ENCODE data around the gene C16orf87. TPM values are rescaled to one million over a fixed set of nuclear protein-coding genes. Genes with fewer than 3 reads are reported as not detected.
A peak's percentile ranks its signal among the peaks of the same experiment; 100 is the strongest.

Gene C16orf87
- total RNA-seq, 1 donor from 2014 or later = 5.3 TPM

DNA sequence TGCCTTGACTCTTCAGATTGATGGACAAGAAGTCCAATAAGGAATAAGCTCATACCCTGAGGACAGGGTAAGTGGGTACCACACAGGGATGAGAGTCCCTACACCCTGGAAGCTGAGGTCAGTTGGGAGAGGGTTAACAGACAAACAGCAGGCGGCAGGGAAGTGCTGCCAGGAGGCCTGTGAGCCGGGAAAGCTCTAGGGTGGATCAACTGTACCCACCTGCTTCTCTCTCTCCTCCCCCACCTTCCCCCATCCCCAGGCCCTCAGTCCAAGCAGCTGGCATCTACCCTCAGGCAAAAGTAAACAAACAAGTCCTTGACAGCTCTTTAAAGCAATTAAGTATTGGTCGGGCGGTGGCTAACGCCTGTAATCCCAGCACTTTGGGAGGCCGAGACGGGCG, 62.2 kb downstream of the C16orf87 start:
- Histone ChIP-seq H3K36me3 (ENCODE audit: control insufficient read depth, insufficient read depth, low read length) (no peaks in the 10 kb centered on the region), H3K4me3 (ENCODE audit: low read depth, low read length) (no peak overlapping the region), H3K27me3 (ENCODE audit: control insufficient read depth, insufficient read depth, low read length) (no peaks in the 10 kb centered on the region)
- no peak for TF ChIP-seq CTCF (IDR thresholded peaks at IDR 0.05; ENCODE audit: insufficient read depth, low read length, severe bottlenecking)
- FAIRE-seq (no peak), DNase-seq (ENCODE audit: low read depth) (no peak)

- no peaks in the 10 kb centered on the region for H3K36me3 ChIP-seq (ENCODE audit: control insufficient read depth, insufficient read depth, low read length)
- no peak for TF ChIP-seq CTCF (IDR thresholded peaks at IDR 0.05; ENCODE audit: insufficient read depth, low read length, severe bottlenecking)
- DNase-seq (ENCODE audit: low read depth) (no peak), FAIRE-seq (no peak)
- H3K27me3 ChIP-seq (ENCODE audit: control insufficient read depth, insufficient read depth, low read length) = peaks cover 1% of the 10 kb centered on the region
- H3K4me3 ChIP-seq (ENCODE audit: low read depth, low read length) = no peak overlapping the region
Observed at GRCh38 chr16:46765050-46765449, 65.9 kb downstream of the C16orf87 start.

DNA sequence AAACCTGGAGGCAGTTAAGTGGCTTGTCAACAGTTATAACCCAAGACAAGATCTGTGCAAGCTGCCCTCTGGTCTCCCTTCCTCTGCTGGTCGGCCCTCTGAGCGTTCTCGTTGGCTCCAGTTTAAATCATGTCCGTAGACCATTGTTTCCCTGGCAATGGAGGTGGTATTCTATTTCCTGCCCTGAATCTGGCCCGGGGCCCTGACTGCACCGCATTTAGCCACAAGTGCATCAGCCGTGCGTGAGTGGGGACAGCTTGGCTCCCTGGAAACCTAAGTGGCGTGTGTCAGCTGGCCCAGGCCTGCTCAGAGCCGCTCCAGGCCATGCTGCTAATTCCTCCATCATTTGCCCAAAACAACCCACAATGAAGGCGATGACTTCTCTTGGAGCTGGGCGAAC, 67.8 kb downstream of the C16orf87 start:
- no peak for TF ChIP-seq CTCF (IDR thresholded peaks at IDR 0.05; ENCODE audit: insufficient read depth, low read length, severe bottlenecking)
- peak; percentile 28 for DNase-seq (ENCODE audit: low read depth)
- Histone ChIP-seq H3K36me3 (ENCODE audit: control insufficient read depth, insufficient read depth, low read length) (no peaks in the 10 kb centered on the region), H3K27me3 (ENCODE audit: control insufficient read depth, insufficient read depth, low read length) (peaks cover 2% of the 10 kb centered on the region), H3K4me3 (ENCODE audit: low read depth, low read length) (no peak overlapping the region)
- no peak for FAIRE-seq

DNA sequence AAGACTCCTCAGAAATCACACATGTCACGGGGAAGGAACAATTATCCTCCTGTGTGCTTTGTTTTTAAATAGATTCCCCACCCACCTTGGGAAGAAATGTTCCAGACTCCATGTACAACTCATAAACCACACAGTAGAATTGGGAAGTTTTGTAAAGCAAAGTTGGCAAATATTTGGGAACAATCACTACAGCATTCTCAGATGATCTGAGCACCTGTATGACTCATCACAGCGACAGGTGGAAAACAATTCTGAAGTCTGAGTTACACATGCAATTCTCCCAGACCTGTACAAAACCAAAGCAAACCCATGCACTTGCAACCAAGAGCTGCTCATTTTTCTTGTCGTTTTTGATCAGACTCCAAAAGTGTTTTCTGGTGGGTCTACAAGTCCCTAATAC, 68.4 kb downstream of the C16orf87 start:
- H3K27me3 ChIP-seq (ENCODE audit: control insufficient read depth, insufficient read depth, low read length) = peaks cover 3% of the 10 kb centered on the region
- H3K4me3 ChIP-seq (ENCODE audit: low read depth, low read length) = no peak overlapping the region
- FAIRE-seq (no peak), DNase-seq (ENCODE audit: low read depth) (peak; percentile 33)
- no peaks in the 10 kb centered on the region for H3K36me3 ChIP-seq (ENCODE audit: control insufficient read depth, insufficient read depth, low read length)
- TF ChIP-seq CTCF (IDR thresholded peaks at IDR 0.05; ENCODE audit: insufficient read depth, low read length, severe bottlenecking) = no peak

DNA sequence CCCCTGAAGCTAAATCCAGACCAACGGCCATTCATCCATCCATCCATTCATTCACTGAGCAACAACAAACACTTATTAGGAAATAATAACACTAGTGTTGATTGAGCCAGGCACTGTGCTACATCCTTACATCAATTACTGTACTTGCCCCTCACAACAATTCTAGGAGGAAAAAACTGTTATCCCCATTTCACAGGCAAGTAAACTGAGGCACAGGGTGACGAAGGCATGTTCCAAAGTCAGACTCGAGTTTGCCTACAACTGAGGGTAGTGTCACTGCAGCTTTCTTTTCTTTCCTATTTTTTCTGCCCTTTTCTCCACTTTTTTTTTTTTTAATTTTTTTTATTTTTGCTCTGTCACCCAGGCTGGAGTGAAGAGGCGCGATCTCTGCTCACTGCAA, 71.7 kb downstream of the C16orf87 start:
- FAIRE-seq (no peak), DNase-seq (ENCODE audit: low read depth) (no peak)
- no peak for TF ChIP-seq CTCF (IDR thresholded peaks at IDR 0.05; ENCODE audit: insufficient read depth, low read length, severe bottlenecking)
- Histone ChIP-seq H3K27me3 (ENCODE audit: control insufficient read depth, insufficient read depth, low read length) (peaks cover 13% of the 10 kb centered on the region), H3K4me3 (ENCODE audit: low read depth, low read length) (no peak overlapping the region), H3K36me3 (ENCODE audit: control insufficient read depth, insufficient read depth, low read length) (no peaks in the 10 kb centered on the region)

DNA sequence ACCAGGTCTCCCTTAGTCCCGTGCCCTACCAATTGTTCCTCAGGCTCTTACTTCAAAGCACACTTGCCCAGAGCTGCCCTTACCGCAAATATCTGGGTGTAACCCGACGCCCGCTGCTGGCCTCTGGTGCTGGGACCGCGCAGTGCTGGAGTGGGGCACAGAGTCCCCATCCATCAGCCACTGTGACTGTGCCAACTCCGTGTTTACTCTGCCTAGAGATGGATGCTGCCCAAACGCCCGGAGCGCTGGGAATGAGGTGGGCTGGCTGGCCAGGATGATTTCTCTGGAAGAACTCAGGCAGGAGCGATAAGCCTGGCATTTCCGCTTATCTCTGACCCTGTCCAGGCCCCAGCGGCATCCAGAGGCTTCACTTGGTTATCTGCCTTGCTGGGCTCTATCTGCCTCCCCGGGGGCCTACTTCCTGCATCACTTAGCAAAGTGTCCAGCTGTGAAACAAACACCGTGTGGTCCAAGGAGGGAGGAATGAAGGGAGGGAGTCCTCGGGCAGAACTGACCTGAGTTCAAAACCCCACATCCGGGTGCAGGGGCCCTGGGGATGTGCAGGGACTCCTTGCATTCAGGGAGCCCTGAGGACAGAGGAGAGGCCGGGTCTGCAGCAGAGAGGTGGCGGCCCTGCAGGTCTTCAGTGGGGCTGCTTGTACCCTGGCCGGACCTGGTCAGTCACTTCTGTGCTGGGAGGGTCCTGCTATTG, 73.5 kb downstream of the C16orf87 start:
- DNase-seq (ENCODE audit: low read depth) = no peak
- no peak overlapping the region for H3K4me3 ChIP-seq (ENCODE audit: low read depth, low read length)
- no peak for FAIRE-seq
- no peak for TF ChIP-seq CTCF (IDR thresholded peaks at IDR 0.05; ENCODE audit: insufficient read depth, low read length, severe bottlenecking)
- no peaks in the 10 kb centered on the region for H3K36me3 ChIP-seq (ENCODE audit: control insufficient read depth, insufficient read depth, low read length)
- H3K27me3 ChIP-seq (ENCODE audit: control insufficient read depth, insufficient read depth, low read length) = peaks cover 13% of the 10 kb centered on the region
